A549 (cell line): ENCODE data around the gene LMO7. TPM values are rescaled to one million over a fixed set of nuclear protein-coding genes. Genes with fewer than 3 reads are reported as not detected.

Experiments
- ATAC-seq, 2 experiments: fragments of 200-7000 bp in 1 of 2; fragments of >200 bp in 1 of 2; cut with Nextera tagmentation in 1 of 2; cut with Tn5 transposase in 1 of 2; 3 replicates each; pipeline versions ENCODE4 v1.8.0 to v1.9.1; 2018 to 2020; ENCODE audit warnings: mild to moderate bottlenecking in 1 of 2, moderate library complexity in 1 of 2
- CTCF ChIA-PET: fragments of 300-600 bp; sonication (Branson Sonifier 250); formaldehyde crosslinking; extraction: SDS; loops from one replicate; lab custom pipeline; 2021; ENCODE audit warnings: antibody characterized with exemption, inconsistent platforms; lab: Yijun Ruan, JAX
- POLR2A ChIA-PET: fragments of 350-600 bp; formaldehyde crosslinking; extraction: SDS; loops from one replicate; lab custom pipeline; 2021; ENCODE audit warnings: antibody characterized with exemption, inconsistent platforms; lab: Yijun Ruan, JAX
- DNase-seq, 2 experiments: peaks; one replicate each; pipeline versions ENCODE4 v3.0.0 to v3.0.0-alpha.2; 2011 to 2016; ENCODE audit warnings: low read depth in 1 of 2, low spot score in 1 of 2
- FAIRE-seq: peaks from 2 replicates; lab custom pipeline; 2011; peaks lifted over from hg19 to GRCh38; lab: Jason Lieb, UNC
- H3K27ac ChIP-seq, 2 experiments: fragments of >200 bp; sonication (Bioruptor Twin); formaldehyde crosslinking; 3 replicates each; pipeline ENCODE4 v1.5.1; 2016 to 2017
- H3K4me1 ChIP-seq: fragments of >200 bp; sonication (Bioruptor Twin); formaldehyde crosslinking; 3 replicates; pipeline ENCODE4 v1.6.1; 2016
- H3K4me2 ChIP-seq: fragments of >200 bp; sonication (Bioruptor Twin); formaldehyde crosslinking; 3 replicates; pipeline ENCODE4 v1.6.1; 2016
- H3K4me3 ChIP-seq: fragments of >200 bp; sonication (Bioruptor Twin); formaldehyde crosslinking; 3 replicates; pipeline ENCODE4 v1.5.1; 2016
- H3K9me3 ChIP-seq: fragments of >200 bp; sonication (Bioruptor Twin); formaldehyde crosslinking; 3 replicates; pipeline ENCODE4 v1.6.1; 2016
- CBX2 ChIP-seq: fragments of 200-600 bp; sonication (generic); IDR thresholded peaks from 2 replicates; pipeline ENCODE4 v1.6.1; 2016; ENCODE audit warnings: low read depth, mild to moderate bottlenecking, borderline replicate concordance
- HDAC2 ChIP-seq: fragments of 200-600 bp; sonication (generic); IDR thresholded peaks from 2 replicates; pipeline ENCODE4 v1.6.1; 2016
- HOXB13 ChIP-seq: fragments of 250-450 bp; sonication (Bioruptor Pico); IDR thresholded peaks from 2 replicates; pipeline ENCODE4 v1.5.0; 2020; ENCODE audit warnings: low read depth, mild to moderate bottlenecking, moderate library complexity
- HOXB5 ChIP-seq: fragments of 250-450 bp; sonication (Bioruptor Pico); IDR thresholded peaks from 2 replicates; pipeline ENCODE4 v1.5.0; 2020; ENCODE audit warnings: mild to moderate bottlenecking, moderate library complexity
- KDM1A ChIP-seq: fragments of 200-600 bp; sonication (generic); IDR thresholded peaks from 2 replicates; pipeline ENCODE4 v1.6.1; 2016; ENCODE audit warnings: low read depth, mild to moderate bottlenecking
- NPAS2 ChIP-seq: fragments of 250-450 bp; sonication (Bioruptor Pico); IDR thresholded peaks from 2 replicates; pipeline ENCODE4 v1.8.0; 2022; ENCODE audit warnings: mild to moderate bottlenecking, moderate library complexity, borderline replicate concordance
- NR3C1 ChIP-seq: fragments of >200 bp; sonication (Bioruptor Twin); formaldehyde crosslinking; IDR thresholded peaks from 3 replicates; pipeline ENCODE4 v1.6.1; 2017
- POLR2A ChIP-seq: IDR thresholded peaks from 2 replicates; pipeline ENCODE4 v1.6.1; 2012; ENCODE audit warnings: mild to moderate bottlenecking, low read length
- POLR2AphosphoS2 ChIP-seq: conservative IDR thresholded peaks from 2 replicates; pipeline ENCODE4 v1.6.1; 2012; ENCODE audit warnings: low read length, improper control_type of control experiment, inconsistent platforms
- RFX5 ChIP-seq: fragments of 450-650 bp; IDR thresholded peaks from 2 replicates; pipeline ENCODE4 v1.7.1; 2014; ENCODE audit warnings: antibody characterized with exemption, mild to moderate bottlenecking, moderate library complexity
- SREBF2 ChIP-seq: fragments of 450-650 bp; IDR thresholded peaks from 2 replicates; pipeline ENCODE4 v1.6.1; 2014; ENCODE audit warnings: mild to moderate bottlenecking, moderate library complexity
- ZC3H11A ChIP-seq: fragments of 450-650 bp; IDR thresholded peaks from 2 replicates; pipeline ENCODE4 v1.6.1; 2014; ENCODE audit warnings: antibody characterized with exemption, mild to moderate bottlenecking
- ZNF302 ChIP-seq: fragments of 250-450 bp; sonication (Bioruptor Pico); IDR thresholded peaks from 2 replicates; pipeline ENCODE4 v1.9.0; 2021; ENCODE audit warnings: inconsistent platforms, mild to moderate bottlenecking, moderate library complexity
- ZSCAN20 ChIP-seq: fragments of 250-450 bp; sonication (Bioruptor Pico); IDR thresholded peaks from 2 replicates; pipeline ENCODE4 v1.8.0; 2022; ENCODE audit warnings: mild to moderate bottlenecking, moderate library complexity
- WGBS: methylation state at CpG from one replicate; pipeline ENCODE4 v1.1.6; 2017; ENCODE audit errors: missing lambda C conversion rate; 5-methylcytosine and 5-hydroxymethylcytosine counted together
- polyA plus RNA-seq, 4 experiments: library from polyadenylated mRNA; depleted of rRNA in 3 of 4; stranded (reverse); fragments of >200 nt; fragmentation: RNase III in 1 of 4; extraction: RNeasy Plus Mini Kit Qiagen cat#74134 plus additional on column Dnase treatment in 1 of 4; gene quantifications; 2 replicates in 3 of 4; 3 replicates in 1 of 4; pipeline ENCODE4 v1.2.3, GENCODE V29; 2011 to 2017
- TF ChIP-seq, protein P1 (sequence below): fragments of 250-450 bp; sonication (Bioruptor Pico); IDR thresholded peaks from 2 replicates; pipeline ENCODE4 v1.5.0; 2021; ENCODE audit warnings: mild to moderate bottlenecking, moderate library complexity, borderline replicate concordance
- TF ChIP-seq, protein P2 (sequence below): fragments of 150-350 bp; IDR thresholded peaks from 2 replicates; pipeline ENCODE4 v1.6.1; 2014; ENCODE audit warnings: low read depth, mild to moderate bottlenecking, low read length
- TF ChIP-seq, protein P3 (sequence below): fragments of 200-600 bp; sonication (generic); IDR thresholded peaks from 2 replicates; pipeline ENCODE4 v1.6.1; 2016; ENCODE audit warnings: antibody characterized with exemption, mild to moderate bottlenecking, moderate library complexity
- TF ChIP-seq, protein P4 (sequence below): fragments of 250-450 bp; sonication (Bioruptor Pico); IDR thresholded peaks from 2 replicates; pipeline ENCODE4 v1.5.0; 2020; ENCODE audit warnings: low read depth, mild to moderate bottlenecking, moderate library complexity

The LMO7 gene
- polyA plus RNA-seq, 2 of the 4 experiments (the other 2 are of a cell fraction) = 23.4 to 33.2 TPM

DNA sequence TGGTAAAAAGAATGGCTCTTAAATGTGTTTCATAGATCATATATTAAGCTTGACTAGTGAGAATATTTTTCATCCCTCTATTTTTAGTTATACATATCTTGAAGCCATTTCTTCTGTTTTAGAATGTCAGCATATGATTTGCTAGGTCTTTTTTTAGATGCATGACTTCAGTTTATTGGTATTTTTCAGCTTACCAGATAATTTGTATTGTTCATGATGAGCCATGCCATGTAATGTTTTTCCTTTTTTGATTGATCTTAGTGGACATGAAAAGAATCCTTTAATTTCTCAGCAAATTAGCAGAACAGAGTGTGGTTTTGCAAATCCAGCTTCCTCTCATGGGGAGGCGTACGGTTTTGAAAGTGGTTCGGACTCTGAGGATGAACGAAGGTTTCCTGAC, 168.5 kb downstream of the LMO7 start:
- no peak overlapping the region for H3K4me3 ChIP-seq
- ChIA-PET POLR2A (no interaction called here), CTCF (no interaction called here)
- ATAC-seq (no peak), FAIRE-seq (no peak), DNase-seq (no peak)
- 93% methylated on average over 4 of the region's 4 CpGs for WGBS
- no peak overlapping the region for H3K27ac ChIP-seq
- TF ChIP-seq NPAS2 (CRISPR knock-in tag) = no peak
- no peak for TF ChIP-seq POLR2A
- TF ChIP-seq HOXB13 (CRISPR knock-in tag) = no peak
- TF ChIP-seq POLR2AphosphoS2 = no peak
- no peak for TF ChIP-seq ZSCAN20 (CRISPR knock-in tag)
- TF ChIP-seq HOXB5 (CRISPR knock-in tag) = no peak
- no peak for TF ChIP-seq NR3C1
- no peak for TF ChIP-seq KDM1A
- TF ChIP-seq, protein P1, sequence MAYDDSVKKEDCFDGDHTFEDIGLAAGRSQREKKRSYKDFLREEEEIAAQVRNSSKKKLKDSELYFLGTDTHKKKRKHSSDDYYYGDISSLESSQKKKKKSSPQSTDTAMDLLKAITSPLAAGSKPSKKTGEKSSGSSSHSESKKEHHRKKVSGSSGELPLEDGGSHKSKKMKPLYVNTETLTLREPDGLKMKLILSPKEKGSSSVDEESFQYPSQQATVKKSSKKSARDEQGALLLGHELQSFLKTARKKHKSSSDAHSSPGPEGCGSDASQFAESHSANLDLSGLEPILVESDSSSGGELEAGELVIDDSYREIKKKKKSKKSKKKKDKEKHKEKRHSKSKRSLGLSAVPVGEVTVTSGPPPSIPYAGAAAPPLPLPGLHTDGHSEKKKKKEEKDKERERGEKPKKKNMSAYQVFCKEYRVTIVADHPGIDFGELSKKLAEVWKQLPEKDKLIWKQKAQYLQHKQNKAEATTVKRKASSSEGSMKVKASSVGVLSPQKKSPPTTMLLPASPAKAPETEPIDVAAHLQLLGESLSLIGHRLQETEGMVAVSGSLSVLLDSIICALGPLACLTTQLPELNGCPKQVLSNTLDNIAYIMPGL = no peak
- TF ChIP-seq, protein P2, sequence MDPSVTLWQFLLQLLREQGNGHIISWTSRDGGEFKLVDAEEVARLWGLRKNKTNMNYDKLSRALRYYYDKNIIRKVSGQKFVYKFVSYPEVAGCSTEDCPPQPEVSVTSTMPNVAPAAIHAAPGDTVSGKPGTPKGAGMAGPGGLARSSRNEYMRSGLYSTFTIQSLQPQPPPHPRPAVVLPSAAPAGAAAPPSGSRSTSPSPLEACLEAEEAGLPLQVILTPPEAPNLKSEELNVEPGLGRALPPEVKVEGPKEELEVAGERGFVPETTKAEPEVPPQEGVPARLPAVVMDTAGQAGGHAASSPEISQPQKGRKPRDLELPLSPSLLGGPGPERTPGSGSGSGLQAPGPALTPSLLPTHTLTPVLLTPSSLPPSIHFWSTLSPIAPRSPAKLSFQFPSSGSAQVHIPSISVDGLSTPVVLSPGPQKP = no peak
- TF ChIP-seq ZC3H11A = no peak
- TF ChIP-seq CBX2 = no peak
- TF ChIP-seq, protein P3, sequence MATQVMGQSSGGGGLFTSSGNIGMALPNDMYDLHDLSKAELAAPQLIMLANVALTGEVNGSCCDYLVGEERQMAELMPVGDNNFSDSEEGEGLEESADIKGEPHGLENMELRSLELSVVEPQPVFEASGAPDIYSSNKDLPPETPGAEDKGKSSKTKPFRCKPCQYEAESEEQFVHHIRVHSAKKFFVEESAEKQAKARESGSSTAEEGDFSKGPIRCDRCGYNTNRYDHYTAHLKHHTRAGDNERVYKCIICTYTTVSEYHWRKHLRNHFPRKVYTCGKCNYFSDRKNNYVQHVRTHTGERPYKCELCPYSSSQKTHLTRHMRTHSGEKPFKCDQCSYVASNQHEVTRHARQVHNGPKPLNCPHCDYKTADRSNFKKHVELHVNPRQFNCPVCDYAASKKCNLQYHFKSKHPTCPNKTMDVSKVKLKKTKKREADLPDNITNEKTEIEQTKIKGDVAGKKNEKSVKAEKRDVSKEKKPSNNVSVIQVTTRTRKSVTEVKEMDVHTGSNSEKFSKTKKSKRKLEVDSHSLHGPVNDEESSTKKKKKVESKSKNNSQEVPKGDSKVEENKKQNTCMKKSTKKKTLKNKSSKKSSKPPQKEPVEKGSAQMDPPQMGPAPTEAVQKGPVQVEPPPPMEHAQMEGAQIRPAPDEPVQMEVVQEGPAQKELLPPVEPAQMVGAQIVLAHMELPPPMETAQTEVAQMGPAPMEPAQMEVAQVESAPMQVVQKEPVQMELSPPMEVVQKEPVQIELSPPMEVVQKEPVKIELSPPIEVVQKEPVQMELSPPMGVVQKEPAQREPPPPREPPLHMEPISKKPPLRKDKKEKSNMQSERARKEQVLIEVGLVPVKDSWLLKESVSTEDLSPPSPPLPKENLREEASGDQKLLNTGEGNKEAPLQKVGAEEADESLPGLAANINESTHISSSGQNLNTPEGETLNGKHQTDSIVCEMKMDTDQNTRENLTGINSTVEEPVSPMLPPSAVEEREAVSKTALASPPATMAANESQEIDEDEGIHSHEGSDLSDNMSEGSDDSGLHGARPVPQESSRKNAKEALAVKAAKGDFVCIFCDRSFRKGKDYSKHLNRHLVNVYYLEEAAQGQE = no peak
- TF ChIP-seq SREBF2 = no peak
- no peak overlapping the region for H3K4me2 ChIP-seq
- peaks cover 13% of the 10 kb centered on the region for H3K4me1 ChIP-seq
- H3K9me3 ChIP-seq = no peaks in the 10 kb centered on the region

DNA sequence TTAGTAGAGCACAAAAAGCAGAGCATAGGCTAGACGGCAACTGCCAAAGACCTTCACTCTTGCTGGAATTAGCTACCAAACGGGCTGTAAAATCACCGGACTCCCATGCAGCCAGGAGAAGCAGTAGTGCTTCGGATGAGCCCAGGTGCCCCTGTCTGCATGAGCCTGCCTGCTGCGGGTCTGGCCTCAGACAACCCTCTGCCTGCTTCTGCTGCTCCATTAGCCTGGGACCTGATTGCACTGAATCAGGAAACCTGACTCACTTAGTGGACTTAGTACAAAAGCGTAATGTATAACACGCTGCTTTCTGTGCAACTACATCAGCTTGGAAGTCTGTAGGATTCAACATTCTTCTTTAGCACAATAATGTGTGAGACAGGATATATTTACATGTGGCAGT, 170.0 kb downstream of the LMO7 start:
- ATAC-seq (no peak), FAIRE-seq (no peak), DNase-seq (no peak)
- Histone ChIP-seq H3K4me1 (no peaks in the 10 kb centered on the region), H3K4me3 (no peak overlapping the region), H3K27ac (no peak overlapping the region), H3K9me3 (no peaks in the 10 kb centered on the region), H3K4me2 (no peak overlapping the region)
- ChIA-PET CTCF (no interaction called here), POLR2A (no interaction called here)
- TF ChIP-seq, protein P4, sequence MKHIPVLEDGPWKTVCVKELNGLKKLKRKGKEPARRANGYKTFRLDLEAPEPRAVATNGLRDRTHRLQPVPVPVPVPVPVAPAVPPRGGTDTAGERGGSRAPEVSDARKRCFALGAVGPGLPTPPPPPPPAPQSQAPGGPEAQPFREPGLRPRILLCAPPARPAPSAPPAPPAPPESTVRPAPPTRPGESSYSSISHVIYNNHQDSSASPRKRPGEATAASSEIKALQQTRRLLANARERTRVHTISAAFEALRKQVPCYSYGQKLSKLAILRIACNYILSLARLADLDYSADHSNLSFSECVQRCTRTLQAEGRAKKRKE (CRISPR knock-in tag) = no peak
- TF ChIP-seq RFX5 (no peak), ZNF302 (CRISPR knock-in tag) (no peak), HDAC2 (no peak)
- 88% methylated on average over 7 of the region's 7 CpGs for WGBS
